SIG-M5 treated with dmso at 0.1 percent for 504 hours (cell line): Measurements from ENCODE around the gene SIK3.
"Not testable (repeated sequence)": the region's sequence is repeated elsewhere in the genome, so short reads cannot be mapped to it uniquely, and the experiment has no call there.

ENCODE experiments used
- DNase-seq: peaks from one replicate; lab custom pipeline; 2025; ENCODE audit not compliant: unreplicated experiment; lab: John Stamatoyannopoulos, UW

The SIK3 gene

GRCh38 chr11:117098269-117099232 lies at the start of gene SIK3:
TSS of gene SIK3 (minus strand) at chr11:117098428. CDS start at chr11:117098415, 13 bp downstream.
- peak; percentile 81 for DNase-seq

- no peak for DNase-seq
These were observed 48.3 kb upstream of the SIK3 start for GRCh38 chr11:117146521-117146920.

GRCh38 chr11:117145393-117145761 lies 47.1 kb upstream of the SIK3 start:
- DNase-seq, result no peak

GRCh38 chr11:117144477-117145392 lies 46.5 kb upstream of the SIK3 start:
- peak; percentile 80 for DNase-seq

- peak; percentile 90 for DNase-seq
These were observed 45.7 kb upstream of the SIK3 start, which contains the start of gene PAFAH1B2 for GRCh38 chr11:117143871-117144476. TSS of gene PAFAH1B2 (plus strand) at chr11:117144287. CDS start at chr11:117152448, 8,161 bp downstream.

GRCh38 chr11:117143390-117143789 lies 45.2 kb upstream of the SIK3 start:
- peak; percentile 33 for DNase-seq

GRCh38 chr11:117137223-117138086 lies 39.2 kb upstream of the SIK3 start:
- DNase-seq, result not testable (repeated sequence)

- not testable (repeated sequence) for DNase-seq
These were observed 36.8 kb upstream of the SIK3 start for GRCh38 chr11:117134979-117135378.

- DNase-seq, result no peak
These were observed 36.2 kb upstream of the SIK3 start for GRCh38 chr11:117134431-117134830.

GRCh38 chr11:117130879-117131278 lies 32.7 kb upstream of the SIK3 start:
- no peak for DNase-seq

- not testable (repeated sequence) for DNase-seq
These were observed 32.2 kb upstream of the SIK3 start for GRCh38 chr11:117130396-117130795.

- no peak for DNase-seq
These were observed 30.1 kb upstream of the SIK3 start for GRCh38 chr11:117128289-117128688.

- DNase-seq, result no peak
These were observed 29.1 kb upstream of the SIK3 start for GRCh38 chr11:117127171-117127901.

GRCh38 chr11:117126223-117126965 lies 28.2 kb upstream of the SIK3 start:
- no peak for DNase-seq

GRCh38 chr11:117122556-117122955 lies 24.3 kb upstream of the SIK3 start:
- no peak for DNase-seq

GRCh38 chr11:117121176-117121575 lies 22.9 kb upstream of the SIK3 start:
- DNase-seq, result no peak

- no peak for DNase-seq
These were observed 19.5 kb upstream of the SIK3 start for GRCh38 chr11:117117681-117118080.

GRCh38 chr11:117112939-117113338 lies 14.7 kb upstream of the SIK3 start:
- DNase-seq, result not testable (repeated sequence)

- not testable (repeated sequence) for DNase-seq
These were observed 14.3 kb upstream of the SIK3 start for GRCh38 chr11:117112497-117112896.
